HG03159 (cell line): ENCODE measurements around the gene ROBO2.

Experiments
- ATAC-seq: cut with Tn5 transposase; IDR thresholded peaks from one replicate; pipeline ENCODE4 v1.9.1; 2021; ENCODE audit warnings: mild to moderate bottlenecking, moderate library complexity; ENCODE audit not compliant: unreplicated experiment

Gene ROBO2

GRCh38 chr3:77052733-77053670, 13.1 kb downstream of the ROBO2 start:
- ATAC-seq: no peak

GRCh38 chr3:77053795-77054194, 13.9 kb downstream of the ROBO2 start:
- ATAC-seq: no peak

- ATAC-seq: no peak
Observed at GRCh38 chr3:77055841-77056341, 16.0 kb downstream of the ROBO2 start.

- ATAC-seq: no peak
Observed at GRCh38 chr3:77059354-77059753, 19.5 kb downstream of the ROBO2 start.

- ATAC-seq: no peak
Observed at GRCh38 chr3:77063423-77063822, 23.5 kb downstream of the ROBO2 start.

GRCh38 chr3:77065750-77066149, 25.9 kb downstream of the ROBO2 start:
- no peak for ATAC-seq

GRCh38 chr3:77066829-77067228, 26.9 kb downstream of the ROBO2 start:
- no peak for ATAC-seq

- no peak for ATAC-seq
Observed at GRCh38 chr3:77068808-77069207, 28.9 kb downstream of the ROBO2 start.

- no peak for ATAC-seq
Observed at GRCh38 chr3:77071364-77071763, 31.5 kb downstream of the ROBO2 start.

GRCh38 chr3:77071809-77072208, 31.9 kb downstream of the ROBO2 start:
- ATAC-seq: no peak

GRCh38 chr3:77072232-77072631, 32.3 kb downstream of the ROBO2 start:
- ATAC-seq: no peak

- no peak for ATAC-seq
Observed at GRCh38 chr3:77078279-77078678, 38.4 kb downstream of the ROBO2 start.

- no peak for ATAC-seq
Observed at GRCh38 chr3:77079988-77080610, 40.2 kb downstream of the ROBO2 start.

GRCh38 chr3:77081240-77081661, 41.4 kb downstream of the ROBO2 start:
- ATAC-seq: no peak

GRCh38 chr3:77084511-77084910, 44.6 kb downstream of the ROBO2 start:
- ATAC-seq: no peak

- no peak for ATAC-seq
Observed at GRCh38 chr3:77086408-77086807, 46.5 kb downstream of the ROBO2 start.

GRCh38 chr3:77091809-77092208, 51.9 kb downstream of the ROBO2 start:
- no peak for ATAC-seq

GRCh38 chr3:77093101-77093500, 53.2 kb downstream of the ROBO2 start:
- no peak for ATAC-seq

GRCh38 chr3:77096145-77096544, 56.2 kb downstream of the ROBO2 start:
- no peak for ATAC-seq

- ATAC-seq: no peak
Observed at GRCh38 chr3:77096966-77097890, 57.3 kb downstream of the ROBO2 start.
